Measurements from ENCODE around the gene FMN1. TPM values are rescaled to one million over a fixed set of nuclear protein-coding genes. Genes with fewer than 3 reads are reported as not detected.

FMN1 gene
- total and polyA plus RNA-seq, 3 donors from 2014 or later, result 17.7 to 53.7 (median 47.4) TPM

GRCh38 chr15:33191591-33191990 is 2.9 kb downstream of the FMN1 start:
- Histone ChIP-seq H3K4me1 (peaks cover 4% of the 10 kb centered on the region), H3K27ac (no peak overlapping the region), H3K27me3 (no peaks in the 10 kb centered on the region), H3K36me3 (ENCODE audit: low read depth, missing control alignments) (no peaks in the 10 kb centered on the region), H3K4me3 (no peak overlapping the region), H3K9me3 (no peaks in the 10 kb centered on the region)
- WGBS, 2 donors, result 84 to 87% methylated on average over 3 of the region's 3 CpGs
- DNase-seq, result no peak
- intact Hi-C loops (cut with DNase I; ENCODE audit: low total_unique reads), result no loop called here
- TF ChIP-seq POLR2A (IDR thresholded peaks at IDR 0.05), result no peak

GRCh38 chr15:33190539-33190938 is 4.0 kb downstream of the FMN1 start:
- peaks cover 4% of the 10 kb centered on the region for H3K4me1 ChIP-seq
- H3K4me3 ChIP-seq, result no peak overlapping the region
- DNase-seq, result no peak
- H3K27me3 ChIP-seq, result no peaks in the 10 kb centered on the region
- H3K36me3 ChIP-seq (ENCODE audit: low read depth, missing control alignments), result no peaks in the 10 kb centered on the region
- 85 to 87% methylated on average over 9 of the region's 9 CpGs for WGBS, 2 donors
- H3K27ac ChIP-seq, result no peak overlapping the region
- intact Hi-C loops (cut with DNase I; ENCODE audit: low total_unique reads), result no loop called here
- TF ChIP-seq CTCF (IDR thresholded peaks at IDR 0.05) (no peak), POLR2A (IDR thresholded peaks at IDR 0.05) (no peak)
- H3K9me3 ChIP-seq, result no peaks in the 10 kb centered on the region

DNA sequence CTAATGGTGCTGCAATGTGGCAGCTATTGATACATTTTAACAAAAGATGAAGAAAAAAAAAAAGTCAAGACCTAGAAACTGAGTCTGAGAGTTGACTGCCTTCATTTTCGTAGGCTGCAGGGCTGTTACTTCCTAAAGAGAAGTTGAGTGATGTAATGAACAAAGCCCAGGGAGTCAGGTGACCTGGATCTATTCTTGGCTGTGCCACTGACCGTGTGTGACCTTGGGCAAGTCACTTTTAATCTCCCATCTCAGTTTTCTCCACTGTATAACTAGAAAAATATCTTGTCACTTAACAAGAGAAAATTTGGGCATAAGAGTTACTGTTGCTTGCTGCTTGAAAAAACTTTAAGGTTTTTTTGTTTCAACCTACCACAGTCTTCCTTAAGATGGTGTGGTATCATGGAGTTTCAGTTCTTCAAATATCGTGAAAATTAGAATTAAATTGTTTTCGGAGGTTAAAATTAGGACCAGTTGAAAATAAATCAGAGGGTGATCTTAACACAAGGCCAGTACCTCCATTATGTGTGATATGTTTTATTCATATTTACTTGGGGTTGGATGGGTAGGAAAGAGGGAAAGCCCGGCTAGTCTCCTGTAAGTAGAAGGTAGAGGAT is 5.8 kb downstream of the FMN1 start:
- peak; percentile 67 for DNase-seq
- WGBS, 2 donors, result 59 to 68% methylated on average over 5 of the region's 5 CpGs
- Histone ChIP-seq H3K27ac (no peak overlapping the region), H3K9me3 (no peaks in the 10 kb centered on the region), H3K4me1 (peaks cover 4% of the 10 kb centered on the region), H3K36me3 (ENCODE audit: low read depth, missing control alignments) (no peaks in the 10 kb centered on the region), H3K4me3 (no peak overlapping the region), H3K27me3 (no peaks in the 10 kb centered on the region)
- intact Hi-C loops (cut with DNase I; ENCODE audit: low total_unique reads), result no loop called here
- no peak for TF ChIP-seq CTCF (IDR thresholded peaks at IDR 0.05)
- TF ChIP-seq POLR2A (IDR thresholded peaks at IDR 0.05), result no peak

GRCh38 chr15:33188159-33188558 is 6.4 kb downstream of the FMN1 start:
- no peak for DNase-seq
- 85 to 92% methylated on average over 5 of the region's 5 CpGs for WGBS, 2 donors
- intact Hi-C loops (cut with DNase I; ENCODE audit: low total_unique reads), result no loop called here
- Histone ChIP-seq H3K4me3 (no peak overlapping the region), H3K9me3 (no peaks in the 10 kb centered on the region), H3K27me3 (no peaks in the 10 kb centered on the region), H3K27ac (no peak overlapping the region), H3K4me1 (peaks cover 4% of the 10 kb centered on the region), H3K36me3 (ENCODE audit: low read depth, missing control alignments) (no peaks in the 10 kb centered on the region)
- TF ChIP-seq CTCF (IDR thresholded peaks at IDR 0.05) (no peak), POLR2A (IDR thresholded peaks at IDR 0.05) (no peak)

GRCh38 chr15:33183334-33183733 is 11.2 kb downstream of the FMN1 start:
- H3K27me3 ChIP-seq, result no peaks in the 10 kb centered on the region
- intact Hi-C loops (cut with DNase I; ENCODE audit: low total_unique reads), result no loop called here
- TF ChIP-seq CTCF (IDR thresholded peaks at IDR 0.05), result no peak
- no peak for TF ChIP-seq POLR2A (IDR thresholded peaks at IDR 0.05)
- H3K9me3 ChIP-seq, result no peaks in the 10 kb centered on the region
- H3K27ac ChIP-seq, result no peak overlapping the region
- H3K36me3 ChIP-seq (ENCODE audit: low read depth, missing control alignments), result no peaks in the 10 kb centered on the region
- H3K4me1 ChIP-seq, result peaks cover 2% of the 10 kb centered on the region
- WGBS, 2 donors, result 85 to 91% methylated on average over 3 of the region's 3 CpGs
- DNase-seq, result no peak
- no peak overlapping the region for H3K4me3 ChIP-seq

Data from testis (tissue), 3 donors.